ENCODE results near the gene ABCA10. TPM values are rescaled to one million over a fixed set of nuclear protein-coding genes. Genes with fewer than 3 reads are reported as not detected.

Gene ABCA10
- total and polyA plus RNA-seq, 2 experiments from 2014 or later: not detected

DNA sequence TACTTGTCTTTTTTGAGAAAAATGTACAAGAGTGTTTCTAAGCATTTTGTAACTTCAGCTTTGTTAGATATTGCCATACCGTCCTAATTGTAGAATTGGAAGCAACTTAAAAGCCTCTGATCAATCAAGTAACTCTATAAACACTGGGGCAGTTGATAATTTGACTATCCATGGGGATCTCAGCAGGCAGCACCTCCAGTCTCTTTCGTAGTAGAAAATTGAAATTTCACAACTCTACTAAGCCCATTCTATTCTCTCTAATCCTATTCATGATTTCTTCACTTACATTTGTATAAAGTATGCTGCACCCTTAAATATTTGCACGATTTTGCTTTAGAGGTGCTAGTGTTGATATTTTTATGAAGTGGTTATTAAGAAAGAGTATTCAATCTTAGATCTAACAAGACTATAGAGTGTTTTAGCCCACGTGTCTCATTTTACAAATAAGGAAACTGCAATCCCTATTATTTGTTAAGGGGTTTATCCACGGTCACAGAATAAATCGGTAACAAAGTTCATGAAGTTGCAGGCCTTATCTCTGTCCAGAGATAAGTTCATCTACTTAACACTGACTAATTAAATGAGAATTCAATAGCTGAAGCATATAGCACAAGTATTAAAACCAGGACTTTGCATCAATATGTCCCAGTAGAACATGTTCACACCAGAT lies 97.9 kb downstream of the ABCA10 start:
- H3K9me3 Mint-ChIP-seq: no peaks in the 10 kb centered on the region
- no peaks in the 10 kb centered on the region for H3K27me3 Mint-ChIP-seq (ENCODE audit: insufficient read depth, low read depth, poor library complexity)
- H3K27ac Mint-ChIP-seq: no peak overlapping the region
- H3K36me3 Mint-ChIP-seq (ENCODE audit: low read depth): no peaks in the 10 kb centered on the region
- Histone ChIP-seq H3K27me3 (ENCODE audit: insufficient read depth) (no peaks in the 10 kb centered on the region), H3K4me1 (ENCODE audit: insufficient read depth) (no peaks in the 10 kb centered on the region), H3K27ac (ENCODE audit: low read depth) (no peak overlapping the region), H3K4me3 (no peak overlapping the region), H3F3A (replicated peaks; ENCODE audit: low read depth) (no peaks in the 10 kb centered on the region), H2AFZ (no peak overlapping the region), H3K9me2 (ENCODE audit: insufficient read depth) (no peaks in the 10 kb centered on the region), H4K20me1 (replicated peaks; ENCODE audit: insufficient read depth) (no peaks in the 10 kb centered on the region), H3K79me2 (replicated peaks; ENCODE audit: insufficient read depth) (no peaks in the 10 kb centered on the region), H3K4me2 (no peak overlapping the region), H3K36me3 (ENCODE audit: insufficient read depth) (no peaks in the 10 kb centered on the region)
- DNase-seq (ENCODE audit: low spot score): no peak
- ATAC-seq: no peak
- no peak for TF ChIP-seq CREB1 (CRISPR knock-in tag; IDR thresholded peaks at IDR 0.05; ENCODE audit: low read depth)
- TF ChIP-seq, protein P1, sequence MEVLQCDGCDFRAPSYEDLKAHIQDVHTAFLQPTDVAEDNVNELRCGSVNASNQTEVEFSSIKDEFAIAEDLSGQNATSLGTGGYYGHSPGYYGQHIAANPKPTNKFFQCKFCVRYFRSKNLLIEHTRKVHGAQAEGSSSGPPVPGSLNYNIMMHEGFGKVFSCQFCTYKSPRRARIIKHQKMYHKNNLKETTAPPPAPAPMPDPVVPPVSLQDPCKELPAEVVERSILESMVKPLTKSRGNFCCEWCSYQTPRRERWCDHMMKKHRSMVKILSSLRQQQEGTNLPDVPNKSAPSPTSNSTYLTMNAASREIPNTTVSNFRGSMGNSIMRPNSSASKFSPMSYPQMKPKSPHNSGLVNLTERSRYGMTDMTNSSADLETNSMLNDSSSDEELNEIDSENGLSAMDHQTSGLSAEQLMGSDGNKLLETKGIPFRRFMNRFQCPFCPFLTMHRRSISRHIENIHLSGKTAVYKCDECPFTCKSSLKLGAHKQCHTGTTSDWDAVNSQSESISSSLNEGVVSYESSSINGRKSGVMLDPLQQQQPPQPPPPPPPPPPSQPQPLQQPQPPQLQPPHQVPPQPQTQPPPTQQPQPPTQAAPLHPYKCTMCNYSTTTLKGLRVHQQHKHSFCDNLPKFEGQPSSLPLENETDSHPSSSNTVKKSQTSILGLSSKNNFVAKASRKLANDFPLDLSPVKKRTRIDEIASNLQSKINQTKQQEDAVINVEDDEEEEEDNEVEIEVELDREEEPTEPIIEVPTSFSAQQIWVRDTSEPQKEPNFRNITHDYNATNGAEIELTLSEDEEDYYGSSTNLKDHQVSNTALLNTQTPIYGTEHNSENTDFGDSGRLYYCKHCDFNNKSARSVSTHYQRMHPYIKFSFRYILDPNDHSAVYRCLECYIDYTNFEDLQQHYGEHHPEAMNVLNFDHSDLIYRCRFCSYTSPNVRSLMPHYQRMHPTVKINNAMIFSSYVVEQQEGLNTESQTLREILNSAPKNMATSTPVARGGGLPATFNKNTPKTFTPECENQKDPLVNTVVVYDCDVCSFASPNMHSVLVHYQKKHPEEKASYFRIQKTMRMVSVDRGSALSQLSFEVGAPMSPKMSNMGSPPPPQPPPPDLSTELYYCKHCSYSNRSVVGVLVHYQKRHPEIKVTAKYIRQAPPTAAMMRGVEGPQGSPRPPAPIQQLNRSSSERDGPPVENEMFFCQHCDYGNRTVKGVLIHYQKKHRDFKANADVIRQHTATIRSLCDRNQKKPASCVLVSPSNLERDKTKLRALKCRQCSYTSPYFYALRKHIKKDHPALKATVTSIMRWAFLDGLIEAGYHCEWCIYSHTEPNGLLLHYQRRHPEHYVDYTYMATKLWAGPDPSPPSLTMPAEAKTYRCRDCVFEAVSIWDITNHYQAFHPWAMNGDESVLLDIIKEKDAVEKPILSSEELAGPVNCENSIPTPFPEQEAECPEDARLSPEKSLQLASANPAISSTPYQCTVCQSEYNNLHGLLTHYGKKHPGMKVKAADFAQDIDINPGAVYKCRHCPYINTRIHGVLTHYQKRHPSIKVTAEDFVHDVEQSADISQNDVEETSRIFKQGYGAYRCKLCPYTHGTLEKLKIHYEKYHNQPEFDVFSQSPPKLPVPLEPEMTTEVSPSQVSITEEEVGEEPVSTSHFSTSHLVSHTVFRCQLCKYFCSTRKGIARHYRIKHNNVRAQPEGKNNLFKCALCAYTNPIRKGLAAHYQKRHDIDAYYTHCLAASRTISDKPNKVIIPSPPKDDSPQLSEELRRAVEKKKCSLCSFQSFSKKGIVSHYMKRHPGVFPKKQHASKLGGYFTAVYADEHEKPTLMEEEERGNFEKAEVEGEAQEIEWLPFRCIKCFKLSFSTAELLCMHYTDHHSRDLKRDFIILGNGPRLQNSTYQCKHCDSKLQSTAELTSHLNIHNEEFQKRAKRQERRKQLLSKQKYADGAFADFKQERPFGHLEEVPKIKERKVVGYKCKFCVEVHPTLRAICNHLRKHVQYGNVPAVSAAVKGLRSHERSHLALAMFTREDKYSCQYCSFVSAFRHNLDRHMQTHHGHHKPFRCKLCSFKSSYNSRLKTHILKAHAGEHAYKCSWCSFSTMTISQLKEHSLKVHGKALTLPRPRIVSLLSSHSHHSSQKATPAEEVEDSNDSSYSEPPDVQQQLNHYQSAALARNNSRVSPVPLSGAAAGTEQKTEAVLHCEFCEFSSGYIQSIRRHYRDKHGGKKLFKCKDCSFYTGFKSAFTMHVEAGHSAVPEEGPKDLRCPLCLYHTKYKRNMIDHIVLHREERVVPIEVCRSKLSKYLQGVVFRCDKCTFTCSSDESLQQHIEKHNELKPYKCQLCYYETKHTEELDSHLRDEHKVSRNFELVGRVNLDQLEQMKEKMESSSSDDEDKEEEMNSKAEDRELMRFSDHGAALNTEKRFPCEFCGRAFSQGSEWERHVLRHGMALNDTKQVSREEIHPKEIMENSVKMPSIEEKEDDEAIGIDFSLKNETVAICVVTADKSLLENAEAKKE (CRISPR knock-in tag; IDR thresholded peaks at IDR 0.05): no peak
- TF ChIP-seq, protein P2, sequence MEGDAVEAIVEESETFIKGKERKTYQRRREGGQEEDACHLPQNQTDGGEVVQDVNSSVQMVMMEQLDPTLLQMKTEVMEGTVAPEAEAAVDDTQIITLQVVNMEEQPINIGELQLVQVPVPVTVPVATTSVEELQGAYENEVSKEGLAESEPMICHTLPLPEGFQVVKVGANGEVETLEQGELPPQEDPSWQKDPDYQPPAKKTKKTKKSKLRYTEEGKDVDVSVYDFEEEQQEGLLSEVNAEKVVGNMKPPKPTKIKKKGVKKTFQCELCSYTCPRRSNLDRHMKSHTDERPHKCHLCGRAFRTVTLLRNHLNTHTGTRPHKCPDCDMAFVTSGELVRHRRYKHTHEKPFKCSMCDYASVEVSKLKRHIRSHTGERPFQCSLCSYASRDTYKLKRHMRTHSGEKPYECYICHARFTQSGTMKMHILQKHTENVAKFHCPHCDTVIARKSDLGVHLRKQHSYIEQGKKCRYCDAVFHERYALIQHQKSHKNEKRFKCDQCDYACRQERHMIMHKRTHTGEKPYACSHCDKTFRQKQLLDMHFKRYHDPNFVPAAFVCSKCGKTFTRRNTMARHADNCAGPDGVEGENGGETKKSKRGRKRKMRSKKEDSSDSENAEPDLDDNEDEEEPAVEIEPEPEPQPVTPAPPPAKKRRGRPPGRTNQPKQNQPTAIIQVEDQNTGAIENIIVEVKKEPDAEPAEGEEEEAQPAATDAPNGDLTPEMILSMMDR (conservative IDR thresholded peaks at IDR 0.05; ENCODE audit: low read depth in 2 of 2): no peak
- TF ChIP-seq EZH2 (IDR thresholded peaks at IDR 0.05; ENCODE audit: low read depth, unreplicated experiment): no peak
- TF ChIP-seq, protein P3, sequence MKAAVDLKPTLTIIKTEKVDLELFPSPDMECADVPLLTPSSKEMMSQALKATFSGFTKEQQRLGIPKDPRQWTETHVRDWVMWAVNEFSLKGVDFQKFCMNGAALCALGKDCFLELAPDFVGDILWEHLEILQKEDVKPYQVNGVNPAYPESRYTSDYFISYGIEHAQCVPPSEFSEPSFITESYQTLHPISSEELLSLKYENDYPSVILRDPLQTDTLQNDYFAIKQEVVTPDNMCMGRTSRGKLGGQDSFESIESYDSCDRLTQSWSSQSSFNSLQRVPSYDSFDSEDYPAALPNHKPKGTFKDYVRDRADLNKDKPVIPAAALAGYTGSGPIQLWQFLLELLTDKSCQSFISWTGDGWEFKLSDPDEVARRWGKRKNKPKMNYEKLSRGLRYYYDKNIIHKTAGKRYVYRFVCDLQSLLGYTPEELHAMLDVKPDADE (IDR thresholded peaks at IDR 0.05): no peak
- no peak for TF ChIP-seq ZNF114 (CRISPR knock-in tag; IDR thresholded peaks at IDR 0.05)
- TF ChIP-seq, protein P4, sequence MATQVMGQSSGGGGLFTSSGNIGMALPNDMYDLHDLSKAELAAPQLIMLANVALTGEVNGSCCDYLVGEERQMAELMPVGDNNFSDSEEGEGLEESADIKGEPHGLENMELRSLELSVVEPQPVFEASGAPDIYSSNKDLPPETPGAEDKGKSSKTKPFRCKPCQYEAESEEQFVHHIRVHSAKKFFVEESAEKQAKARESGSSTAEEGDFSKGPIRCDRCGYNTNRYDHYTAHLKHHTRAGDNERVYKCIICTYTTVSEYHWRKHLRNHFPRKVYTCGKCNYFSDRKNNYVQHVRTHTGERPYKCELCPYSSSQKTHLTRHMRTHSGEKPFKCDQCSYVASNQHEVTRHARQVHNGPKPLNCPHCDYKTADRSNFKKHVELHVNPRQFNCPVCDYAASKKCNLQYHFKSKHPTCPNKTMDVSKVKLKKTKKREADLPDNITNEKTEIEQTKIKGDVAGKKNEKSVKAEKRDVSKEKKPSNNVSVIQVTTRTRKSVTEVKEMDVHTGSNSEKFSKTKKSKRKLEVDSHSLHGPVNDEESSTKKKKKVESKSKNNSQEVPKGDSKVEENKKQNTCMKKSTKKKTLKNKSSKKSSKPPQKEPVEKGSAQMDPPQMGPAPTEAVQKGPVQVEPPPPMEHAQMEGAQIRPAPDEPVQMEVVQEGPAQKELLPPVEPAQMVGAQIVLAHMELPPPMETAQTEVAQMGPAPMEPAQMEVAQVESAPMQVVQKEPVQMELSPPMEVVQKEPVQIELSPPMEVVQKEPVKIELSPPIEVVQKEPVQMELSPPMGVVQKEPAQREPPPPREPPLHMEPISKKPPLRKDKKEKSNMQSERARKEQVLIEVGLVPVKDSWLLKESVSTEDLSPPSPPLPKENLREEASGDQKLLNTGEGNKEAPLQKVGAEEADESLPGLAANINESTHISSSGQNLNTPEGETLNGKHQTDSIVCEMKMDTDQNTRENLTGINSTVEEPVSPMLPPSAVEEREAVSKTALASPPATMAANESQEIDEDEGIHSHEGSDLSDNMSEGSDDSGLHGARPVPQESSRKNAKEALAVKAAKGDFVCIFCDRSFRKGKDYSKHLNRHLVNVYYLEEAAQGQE (IDR thresholded peaks at IDR 0.05; ENCODE audit: unreplicated experiment): no peak
- H3K4me1 Mint-ChIP-seq: peaks cover 6% of the 10 kb centered on the region; the same call in 2 of the 3 replicates
- no peak overlapping the region for H3K4me3 Mint-ChIP-seq
